ENCODE results near the gene NME3.

GRCh38 chr16:1786242-1787055 lies 15.1 kb upstream of the NME3 start:
- TF ChIP-seq CTCF (IDR thresholded peaks at IDR 0.05 in 2 of 3, conservative IDR thresholded peaks at IDR 0.05 in 1 of 3; ENCODE audit: borderline replicate concordance in 1 of 3, insufficient read depth in 1 of 3, low read depth in 2 of 3, low read length in 2 of 3) (0 out of 6 replicates have a peak, but pooled peaks of 1 of the 3 experiments have one; percentile 21), POLR2A (IDR thresholded peaks at IDR 0.05; ENCODE audit: borderline replicate concordance, extremely low read depth, insufficient read depth, insufficient read length) (no peak), EGR1 (IDR thresholded peaks at IDR 0.05; ENCODE audit: low read depth) (no peak), SP1 (IDR thresholded peaks at IDR 0.05; ENCODE audit: low read depth) (no peak), EZH2 (IDR thresholded peaks at IDR 0.05) (no peak), ATF3 (IDR thresholded peaks at IDR 0.05) (no peak), YY1 (IDR thresholded peaks at IDR 0.05; ENCODE audit: extremely low read depth, insufficient replicate concordance, low read depth, low read length) (no peak), RAD21 (IDR thresholded peaks at IDR 0.05; ENCODE audit: low read depth) (no peak), POLR2AphosphoS5 (IDR thresholded peaks at IDR 0.05; ENCODE audit: low read depth, low read length) (no peak), ZNF274 (IDR thresholded peaks at IDR 0.05; ENCODE audit: low read depth, low read length) (no peak), ZBTB33 (IDR thresholded peaks at IDR 0.05; ENCODE audit: extremely low read depth, insufficient replicate concordance, low read length) (no peak), JUND (IDR thresholded peaks at IDR 0.05) (no peak), REST (IDR thresholded peaks at IDR 0.05; ENCODE audit: low read depth) (no peak)
